GM12801 (cell line): Measurements from ENCODE around the gene CHN2.

ENCODE experiments used
- TF ChIP-seq, protein P1 (sequence below): IDR thresholded peaks from one replicate; pipeline ENCODE4 v1.5.1; 2011; ENCODE audit warnings: control low read depth; ENCODE audit not compliant: insufficient read length; ENCODE audit errors: extremely low read depth

The CHN2 gene

GRCh38 chr7:29170781-29171180 lies 23.8 kb upstream of the CHN2 start:
- TF ChIP-seq, protein P1, sequence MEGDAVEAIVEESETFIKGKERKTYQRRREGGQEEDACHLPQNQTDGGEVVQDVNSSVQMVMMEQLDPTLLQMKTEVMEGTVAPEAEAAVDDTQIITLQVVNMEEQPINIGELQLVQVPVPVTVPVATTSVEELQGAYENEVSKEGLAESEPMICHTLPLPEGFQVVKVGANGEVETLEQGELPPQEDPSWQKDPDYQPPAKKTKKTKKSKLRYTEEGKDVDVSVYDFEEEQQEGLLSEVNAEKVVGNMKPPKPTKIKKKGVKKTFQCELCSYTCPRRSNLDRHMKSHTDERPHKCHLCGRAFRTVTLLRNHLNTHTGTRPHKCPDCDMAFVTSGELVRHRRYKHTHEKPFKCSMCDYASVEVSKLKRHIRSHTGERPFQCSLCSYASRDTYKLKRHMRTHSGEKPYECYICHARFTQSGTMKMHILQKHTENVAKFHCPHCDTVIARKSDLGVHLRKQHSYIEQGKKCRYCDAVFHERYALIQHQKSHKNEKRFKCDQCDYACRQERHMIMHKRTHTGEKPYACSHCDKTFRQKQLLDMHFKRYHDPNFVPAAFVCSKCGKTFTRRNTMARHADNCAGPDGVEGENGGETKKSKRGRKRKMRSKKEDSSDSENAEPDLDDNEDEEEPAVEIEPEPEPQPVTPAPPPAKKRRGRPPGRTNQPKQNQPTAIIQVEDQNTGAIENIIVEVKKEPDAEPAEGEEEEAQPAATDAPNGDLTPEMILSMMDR, result no peak

DNA sequence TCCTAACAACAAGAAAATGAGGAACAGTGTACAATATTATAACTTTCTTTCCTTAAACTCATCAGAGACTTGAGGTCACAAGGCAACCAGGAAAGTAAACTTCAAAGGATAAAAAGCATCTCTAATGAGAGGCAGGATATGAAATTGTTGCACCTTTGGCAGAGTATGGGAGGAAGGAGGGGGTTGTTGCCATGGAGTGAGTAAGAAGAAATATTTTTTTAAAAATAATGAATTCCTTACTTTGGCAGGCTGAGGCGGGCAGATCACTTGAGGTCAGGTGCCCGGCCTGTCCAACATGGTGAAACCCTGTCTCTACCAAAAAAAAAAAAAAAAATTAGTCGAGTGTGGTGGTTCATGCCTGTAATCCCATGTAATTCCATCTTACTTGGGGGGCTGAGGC lies 21.1 kb upstream of the CHN2 start:
- TF ChIP-seq, protein P1, result no peak

DNA sequence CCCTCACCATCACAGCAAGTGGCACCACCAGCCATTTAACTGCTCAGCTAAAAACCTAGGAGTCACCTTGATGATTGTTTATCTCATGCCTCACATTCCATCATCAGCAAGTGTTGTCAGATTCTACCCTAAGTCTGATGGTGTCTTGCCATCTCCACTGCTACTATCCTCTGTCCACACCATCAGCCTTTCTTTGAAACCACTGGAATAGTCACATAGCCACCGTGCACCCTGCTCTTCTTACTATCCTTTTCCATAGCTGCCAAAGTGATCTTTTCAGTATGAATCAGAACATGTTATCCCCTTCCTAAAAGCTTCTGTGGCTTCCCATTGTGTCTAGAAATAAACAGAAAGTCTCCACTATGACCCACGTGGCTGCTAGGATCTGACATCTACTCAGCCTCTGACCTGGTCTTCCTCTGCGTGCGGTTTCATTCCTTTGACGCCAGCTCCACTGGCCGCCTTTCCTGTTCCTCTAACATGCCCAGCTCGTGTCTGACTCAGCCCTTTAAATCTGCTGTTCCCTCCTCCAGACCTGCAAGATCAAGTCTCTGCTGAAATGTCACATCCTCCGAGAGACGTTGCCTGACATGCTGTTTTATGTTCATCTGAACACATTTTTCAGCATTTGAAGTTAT lies 16.5 kb upstream of the CHN2 start:
- TF ChIP-seq, protein P1, result no peak

GRCh38 chr7:29179115-29179514 lies 15.5 kb upstream of the CHN2 start:
- TF ChIP-seq, protein P1, result no peak

DNA sequence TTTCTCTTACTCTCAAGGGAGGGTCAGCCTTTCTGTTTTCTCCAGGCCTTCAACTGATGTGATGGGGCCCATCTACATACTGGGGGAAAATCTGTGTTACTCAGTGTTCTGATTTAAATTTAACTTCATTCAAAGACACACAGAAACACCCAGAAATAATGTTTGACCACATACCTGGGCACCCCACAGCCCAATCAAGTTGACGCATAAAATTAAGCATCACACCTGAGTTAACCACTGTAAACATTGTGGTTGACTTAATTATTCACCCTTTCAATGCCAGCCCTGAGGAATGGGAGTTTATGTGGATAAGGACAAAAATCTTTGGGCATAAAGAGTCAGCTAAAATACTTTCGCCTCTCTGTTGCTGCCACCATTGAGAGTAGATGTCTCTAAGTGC lies 10.0 kb upstream of the CHN2 start:
- TF ChIP-seq, protein P1, result no peak

DNA sequence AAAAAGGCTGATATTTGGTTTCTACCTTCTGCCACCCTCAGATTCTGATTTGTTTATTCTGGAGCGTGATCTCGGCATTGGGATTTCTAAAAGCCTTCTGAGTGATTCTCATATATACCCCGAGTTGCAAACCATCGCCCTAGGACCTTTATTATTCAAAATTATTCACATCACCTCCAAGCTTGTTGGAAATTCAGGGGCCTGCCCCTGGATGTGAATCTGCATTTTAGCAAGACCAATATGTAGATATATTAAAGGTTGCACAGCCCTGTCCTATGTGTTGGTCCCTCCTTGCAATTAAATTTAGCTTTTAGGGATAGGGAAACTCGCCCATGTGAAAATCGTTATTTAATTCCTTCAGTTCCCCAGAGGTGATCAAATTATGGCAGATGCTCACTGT lies 9.0 kb upstream of the CHN2 start:
- TF ChIP-seq, protein P1, result no peak

DNA sequence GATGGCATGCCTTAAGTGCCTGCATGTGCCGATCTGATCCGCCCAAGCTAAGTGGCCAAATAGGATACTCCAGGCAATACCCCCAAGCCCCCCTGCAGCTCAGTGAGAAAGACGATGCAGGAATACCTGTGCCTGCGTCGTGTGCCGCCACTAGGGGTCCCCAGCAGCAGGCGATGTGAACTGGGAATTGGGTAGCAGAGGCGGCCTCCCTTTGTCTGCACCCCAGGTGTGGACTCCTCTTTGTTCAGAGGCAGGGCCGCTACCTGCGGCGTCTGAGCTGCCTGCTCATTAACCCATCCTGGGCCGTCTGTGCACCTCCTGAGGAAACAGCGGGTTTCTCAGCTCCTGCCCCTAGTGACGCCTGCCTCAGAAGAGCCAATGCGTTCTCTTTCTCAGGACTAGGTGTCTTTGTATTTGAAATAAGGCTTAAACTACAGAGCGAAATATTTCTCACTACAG lies 4.8 kb upstream of the CHN2 start:
- TF ChIP-seq, protein P1, result no peak
